ENCODE results near the gene NAIP. TPM values are rescaled to one million over a fixed set of nuclear protein-coding genes. Genes with fewer than 3 reads are reported as not detected.

NAIP gene
- total RNA-seq, 2 donors from 2014 or later, result 6.9 to 8.8 TPM

Other genes with a start within 250 kb of the NAIP start
- 1 to 10 TPM; 6.2 to 9.5 TPM for gene SERF1A, start 124.7 kb downstream of the NAIP start, total RNA-seq
- gene SMN1, start 100.3 kb downstream of the NAIP start, total RNA-seq, result 10 to 100 TPM; 15.6 to 24.1 TPM
- 10 to 100 TPM in 1 of 2 donors, 1 to 10 TPM in 1; 8.8 to 10.4 TPM for gene GTF2H2, start 42.3 kb upstream of the NAIP start, total RNA-seq

Measured in right atrium auricular region (tissue), 2 donors.